ENCODE measurements around the gene FOXP1. TPM values are rescaled to one million over a fixed set of nuclear protein-coding genes. Genes with fewer than 3 reads are reported as not detected.

The FOXP1 gene
- total RNA-seq, 1 donor from 2014 or later, result 71.3 TPM

GRCh38 chr3:71547249-71548198 is 36.0 kb downstream of the FOXP1 start:
- no peaks in the 10 kb centered on the region for H3K9me3 Mint-ChIP-seq (ENCODE audit: unreplicated experiment)
- H3K4me3 Mint-ChIP-seq (ENCODE audit: unreplicated experiment), result no peak overlapping the region
- TF ChIP-seq CTCF (IDR thresholded peaks at IDR 0.05; ENCODE audit: unreplicated experiment), result no peak
- H3K36me3 Mint-ChIP-seq (ENCODE audit: low read depth, unreplicated experiment), result no peaks in the 10 kb centered on the region
- DNase-seq (ENCODE audit: low spot score), result no peak
- H3K27me3 Mint-ChIP-seq (ENCODE audit: unreplicated experiment), result peaks cover 1% of the 10 kb centered on the region
- peaks cover 41% of the 10 kb centered on the region for H3K4me1 Mint-ChIP-seq (ENCODE audit: unreplicated experiment)
- peak overlapping the region; percentile 68 for H3K27ac Mint-ChIP-seq (ENCODE audit: unreplicated experiment)

GRCh38 chr3:71546821-71547220 is 36.7 kb downstream of the FOXP1 start:
- Mint-ChIP-seq H3K4me3 (ENCODE audit: unreplicated experiment) (peak overlapping the region; percentile 9), H3K9me3 (ENCODE audit: unreplicated experiment) (no peaks in the 10 kb centered on the region), H3K4me1 (ENCODE audit: unreplicated experiment) (peaks cover 47% of the 10 kb centered on the region), H3K27me3 (ENCODE audit: unreplicated experiment) (peaks cover 1% of the 10 kb centered on the region), H3K27ac (ENCODE audit: unreplicated experiment) (peak overlapping the region; percentile 68), H3K36me3 (ENCODE audit: low read depth, unreplicated experiment) (no peaks in the 10 kb centered on the region)
- no peak for TF ChIP-seq CTCF (IDR thresholded peaks at IDR 0.05; ENCODE audit: unreplicated experiment)
- DNase-seq (ENCODE audit: low spot score), result no peak

GRCh38 chr3:71545330-71545729 is 38.2 kb downstream of the FOXP1 start:
- DNase-seq (ENCODE audit: low spot score), result no peak
- no peak for TF ChIP-seq CTCF (IDR thresholded peaks at IDR 0.05; ENCODE audit: unreplicated experiment)
- Mint-ChIP-seq H3K27ac (ENCODE audit: unreplicated experiment) (no peak overlapping the region), H3K4me1 (ENCODE audit: unreplicated experiment) (peaks cover 54% of the 10 kb centered on the region), H3K36me3 (ENCODE audit: low read depth, unreplicated experiment) (no peaks in the 10 kb centered on the region), H3K9me3 (ENCODE audit: unreplicated experiment) (no peaks in the 10 kb centered on the region), H3K4me3 (ENCODE audit: unreplicated experiment) (no peak overlapping the region), H3K27me3 (ENCODE audit: unreplicated experiment) (peaks cover 1% of the 10 kb centered on the region)

- Mint-ChIP-seq H3K27me3 (ENCODE audit: unreplicated experiment) (peaks cover 4% of the 10 kb centered on the region), H3K9me3 (ENCODE audit: unreplicated experiment) (no peaks in the 10 kb centered on the region), H3K4me1 (ENCODE audit: unreplicated experiment) (peaks cover 58% of the 10 kb centered on the region), H3K4me3 (ENCODE audit: unreplicated experiment) (no peak overlapping the region), H3K36me3 (ENCODE audit: low read depth, unreplicated experiment) (no peaks in the 10 kb centered on the region), H3K27ac (ENCODE audit: unreplicated experiment) (no peak overlapping the region)
- no peak for TF ChIP-seq CTCF (IDR thresholded peaks at IDR 0.05; ENCODE audit: unreplicated experiment)
- no peak for DNase-seq (ENCODE audit: low spot score)
Observed at GRCh38 chr3:71543371-71544016, 40.0 kb downstream of the FOXP1 start.
